Spleen (tissue), 11 donors: ENCODE measurements around the gene RAB3B. TPM values are rescaled to one million over a fixed set of nuclear protein-coding genes. Genes with fewer than 3 reads are reported as not detected.

Experiments
- DNase-seq: peaks from one replicate; pipeline ENCODE4 v3.0.0-alpha.2; 2020
- H3K27ac ChIP-seq, 8 donors: fragments of 200-600 bp; sonication (generic) in 7 of 8; 1 replicate in 4 of 8; 2 replicates in 4 of 8; pipeline versions ENCODE4 v1.5.0 to v1.8.0; 2016 to 2021; ENCODE audit warnings: inconsistent platforms in 4 of 8, mild to moderate bottlenecking in 4 of 8, moderate library complexity in 1 of 8
- H3K27me3 ChIP-seq, 7 donors: fragments of 200-600 bp; sonication (generic) in 6 of 7; replicated peaks in 1 of 7; 1 replicate in 4 of 7; 2 replicates in 3 of 7; pipeline versions ENCODE4 v1.5.0 to v1.8.0; 2016 to 2021; ENCODE audit warnings: inconsistent platforms in 3 of 7, mild to moderate bottlenecking in 1 of 7
- H3K36me3 ChIP-seq, 6 donors: fragments of 200-600 bp; sonication (generic) in 5 of 6; 1 replicate in 4 of 6; 2 replicates in 2 of 6; pipeline versions ENCODE4 v1.5.0 to v1.8.0; 2016 to 2021; ENCODE audit warnings: inconsistent platforms in 2 of 6
- H3K4me1 ChIP-seq, 6 donors: fragments of 200-600 bp; sonication (generic) in 5 of 6; 1 replicate in 3 of 6; 2 replicates in 3 of 6; pipeline versions ENCODE4 v1.5.0 to v1.8.0; 2016 to 2021; ENCODE audit warnings: inconsistent platforms in 3 of 6
- H3K4me3 ChIP-seq, 8 donors: fragments of 200-600 bp; sonication (generic) in 7 of 8; 1 replicate in 4 of 8; 2 replicates in 4 of 8; pipeline versions ENCODE4 v1.5.0 to v1.8.0; 2016 to 2021; ENCODE audit warnings: inconsistent platforms in 4 of 8, mild to moderate bottlenecking in 4 of 8, moderate library complexity in 2 of 8
- H3K9me3 ChIP-seq, 8 donors: fragments of 200-600 bp; sonication (generic) in 7 of 8; 1 replicate in 4 of 8; 2 replicates in 4 of 8; pipeline versions ENCODE4 v1.5.0 to v1.8.0; 2016 to 2021; ENCODE audit warnings: inconsistent platforms in 4 of 8
- POLR2A ChIP-seq, 3 donors: fragments of 450-650 bp; IDR thresholded peaks; one replicate each; pipeline ENCODE4 v1.5.1; 2017; ENCODE audit warnings: antibody characterized with exemption in 3 of 3, mild to moderate bottlenecking in 1 of 3
- POLR2AphosphoS5 ChIP-seq, 3 donors: sonication (generic); formaldehyde crosslinking; IDR thresholded peaks; one replicate each; pipeline ENCODE4 v1.5.1; 2017; ENCODE audit warnings: antibody characterized with exemption in 3 of 3
- WGBS, 5 donors: extraction: QIAGEN DNeasy Blood & Tissue Kit in 3 of 5; methylation state at CpG; one replicate each; pipeline versions ENCODE4 v1.1.5 to v1.1.7; 2013 to 2018; 5-methylcytosine and 5-hydroxymethylcytosine counted together
- intact Hi-C: fragments of 100-400 bp; cut with DNase I; formaldehyde crosslinking; loops from one replicate; pipeline ENCODE4 v1.15.0; 2023; ENCODE audit warnings: low total_unique reads
- polyA plus RNA-seq, 3 donors: library from polyadenylated mRNA; stranded (reverse); fragments of 200-250 nt; gene quantifications; one replicate each; pipeline ENCODE4 v1.2.1, GENCODE V29; 2013
- total RNA-seq, 7 donors: library from RNA; depleted of rRNA in 3 of 7; stranded (reverse); fragments of >200 nt in 3 of 7; fragmentation: NEBNext Ultra II Directional in 4 of 7; extraction: Animal tissue kit (Norgen Biotek cat#: 25700) in 4 of 7; gene quantifications; one replicate each; pipeline versions ENCODE4 v1.1.0 to v1.2.1, GENCODE V29; 2016 to 2021
- TF ChIP-seq, protein P1 (sequence below), 11 experiments: fragments of 200-600 bp in 7 of 11; fragments of 450-650 bp in 4 of 11; sonication (generic) in 4 of 11; IDR thresholded peaks in 8 of 11; conservative IDR thresholded peaks in 3 of 11; 1 replicate in 7 of 11; 2 replicates in 4 of 11; pipeline versions ENCODE4 v1.4.0 to v1.8.0; 2016 to 2021; ENCODE audit warnings: antibody characterized with exemption in 11 of 11, inconsistent platforms in 4 of 11, mild to moderate bottlenecking in 1 of 11
- donor health status: healthy with polysubstance abuse.
- donor health status: DM: no; HTN: no; CAD: no; lungs with moderate emphysema.
- donor health status: DM: no; HTN: no; CAD: no.
- donor health status: Bipolar disorder and iron deficiency.
- donor health status: healthy.
- donor health status: DM: no; HTN: no; CAD: no.
- donor health status: DM: yes; HTN: yes; CAD: no.

The RAB3B gene
- total and polyA plus RNA-seq, 10 donors: 0.02 to 0.32 (median 0.13) TPM; not detected in 2

DNA sequence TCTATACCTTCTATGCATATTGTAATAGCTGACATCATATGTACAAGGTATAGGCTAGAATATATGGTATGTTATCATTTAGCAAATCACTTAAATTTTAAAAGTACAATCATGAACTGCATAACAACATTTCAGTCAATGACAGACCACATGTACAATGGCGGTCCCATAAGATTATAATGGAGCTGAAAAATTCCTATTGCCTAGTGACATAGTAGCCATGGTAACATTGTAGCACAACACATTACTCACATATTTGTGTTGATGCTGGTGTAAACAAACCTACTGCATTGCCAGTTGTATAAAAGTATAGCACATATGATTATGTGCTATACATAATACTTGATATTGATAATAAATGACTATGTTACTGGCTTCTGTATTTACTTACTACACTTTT is 8.9 kb downstream of the RAB3B start:
- H3K9me3 ChIP-seq: no peaks in the 10 kb centered on the region
- no peaks in the 10 kb centered on the region for H3K27me3 ChIP-seq
- DNase-seq: no peak
- TF ChIP-seq, protein P1, sequence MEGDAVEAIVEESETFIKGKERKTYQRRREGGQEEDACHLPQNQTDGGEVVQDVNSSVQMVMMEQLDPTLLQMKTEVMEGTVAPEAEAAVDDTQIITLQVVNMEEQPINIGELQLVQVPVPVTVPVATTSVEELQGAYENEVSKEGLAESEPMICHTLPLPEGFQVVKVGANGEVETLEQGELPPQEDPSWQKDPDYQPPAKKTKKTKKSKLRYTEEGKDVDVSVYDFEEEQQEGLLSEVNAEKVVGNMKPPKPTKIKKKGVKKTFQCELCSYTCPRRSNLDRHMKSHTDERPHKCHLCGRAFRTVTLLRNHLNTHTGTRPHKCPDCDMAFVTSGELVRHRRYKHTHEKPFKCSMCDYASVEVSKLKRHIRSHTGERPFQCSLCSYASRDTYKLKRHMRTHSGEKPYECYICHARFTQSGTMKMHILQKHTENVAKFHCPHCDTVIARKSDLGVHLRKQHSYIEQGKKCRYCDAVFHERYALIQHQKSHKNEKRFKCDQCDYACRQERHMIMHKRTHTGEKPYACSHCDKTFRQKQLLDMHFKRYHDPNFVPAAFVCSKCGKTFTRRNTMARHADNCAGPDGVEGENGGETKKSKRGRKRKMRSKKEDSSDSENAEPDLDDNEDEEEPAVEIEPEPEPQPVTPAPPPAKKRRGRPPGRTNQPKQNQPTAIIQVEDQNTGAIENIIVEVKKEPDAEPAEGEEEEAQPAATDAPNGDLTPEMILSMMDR (IDR thresholded peaks at IDR 0.05 in 8 of 11, conservative IDR thresholded peaks at IDR 0.05 in 3 of 11): no peak
- TF ChIP-seq POLR2AphosphoS5 (IDR thresholded peaks at IDR 0.05) (no peak), POLR2A (IDR thresholded peaks at IDR 0.05) (no peak)
- intact Hi-C loops: no loop called here
- H3K27ac ChIP-seq: no peak overlapping the region
- H3K4me3 ChIP-seq: no peak overlapping the region
- WGBS, 5 donors: 86 to 98% (median 93%) methylated on average over 1 of the region's 1 CpG
- no peaks in the 10 kb centered on the region for H3K4me1 ChIP-seq
- no peaks in the 10 kb centered on the region for H3K36me3 ChIP-seq

DNA sequence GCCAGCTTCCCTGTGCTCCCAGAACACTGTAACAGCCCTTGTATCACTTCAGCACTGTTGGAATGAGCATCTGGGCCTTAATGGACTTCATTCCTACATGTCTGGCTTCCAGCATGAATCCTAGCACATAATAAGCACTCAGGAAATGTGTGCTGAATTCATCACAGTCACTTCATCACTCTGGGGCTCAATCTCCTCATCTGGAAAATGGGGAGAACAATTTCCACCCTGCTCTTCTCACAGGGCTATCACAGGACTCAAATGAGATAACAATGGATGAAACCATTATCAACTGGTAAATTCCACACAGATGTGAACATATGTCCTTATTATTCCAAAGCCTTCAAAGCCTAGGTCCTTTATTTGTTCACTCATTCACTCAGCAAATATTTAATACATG is 12.4 kb downstream of the RAB3B start:
- intact Hi-C loops: no loop called here
- H3K27ac ChIP-seq: no peak overlapping the region
- TF ChIP-seq POLR2A (IDR thresholded peaks at IDR 0.05) (no peak), POLR2AphosphoS5 (IDR thresholded peaks at IDR 0.05) (no peak)
- TF ChIP-seq, protein P1 (IDR thresholded peaks at IDR 0.05 in 8 of 11, conservative IDR thresholded peaks at IDR 0.05 in 3 of 11): no peak

DNA sequence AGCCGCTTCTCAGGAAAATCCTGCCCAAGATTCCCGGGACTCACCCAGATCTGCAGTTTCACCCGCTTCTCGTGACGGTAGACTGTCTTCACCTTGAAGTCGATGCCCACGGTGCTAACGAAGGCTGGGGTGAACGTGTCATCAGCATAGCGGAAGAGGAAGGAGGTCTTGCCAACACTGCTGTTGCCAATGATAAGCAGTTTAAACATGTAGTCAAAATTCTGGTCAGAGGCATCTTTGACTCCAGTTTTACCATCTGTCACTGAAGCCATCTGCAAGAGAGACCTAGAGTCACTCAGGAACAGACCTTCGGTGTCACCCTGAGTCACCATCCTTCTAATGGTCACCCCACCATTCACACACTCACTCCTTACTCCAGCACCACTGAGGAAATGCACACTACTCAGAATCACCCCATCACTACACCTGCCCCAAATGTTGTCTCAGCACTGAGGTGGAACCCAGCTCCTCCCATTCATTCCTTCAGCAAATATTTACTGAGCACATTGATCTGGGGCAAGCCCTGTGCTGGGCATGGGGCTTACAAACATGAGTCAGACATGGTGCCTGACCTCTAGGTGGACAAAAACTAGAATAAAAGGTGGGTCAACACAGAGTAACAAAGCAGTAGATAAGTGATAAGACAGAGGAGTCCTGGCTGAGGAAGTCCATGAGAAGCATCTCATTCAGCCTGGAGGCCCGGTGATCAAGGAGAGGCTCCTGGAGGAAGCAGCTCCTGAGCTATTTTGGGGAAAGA is 13.5 kb downstream of the RAB3B start:
- intact Hi-C loops: no loop called here
- H3K27ac ChIP-seq: no peak overlapping the region
- TF ChIP-seq, protein P1 (IDR thresholded peaks at IDR 0.05 in 8 of 11, conservative IDR thresholded peaks at IDR 0.05 in 3 of 11): no peak
- TF ChIP-seq POLR2A (IDR thresholded peaks at IDR 0.05): no peak
- TF ChIP-seq POLR2AphosphoS5 (IDR thresholded peaks at IDR 0.05): no peak
- H3K4me1 ChIP-seq: no peaks in the 10 kb centered on the region
- no peaks in the 10 kb centered on the region for H3K27me3 ChIP-seq
- no peak overlapping the region for H3K4me3 ChIP-seq
- H3K9me3 ChIP-seq: no peaks in the 10 kb centered on the region
- no peak for DNase-seq
- WGBS, 5 donors: 83 to 91% (median 87%) methylated on average over 11 to 12 of the region's 12 CpGs
- no peaks in the 10 kb centered on the region for H3K36me3 ChIP-seq

More for the DNA sequence above, 12.4 kb downstream of the RAB3B start:
- H3K4me1 ChIP-seq: no peaks in the 10 kb centered on the region
- H3K4me3 ChIP-seq: no peak overlapping the region
- H3K36me3 ChIP-seq: no peaks in the 10 kb centered on the region
- H3K27me3 ChIP-seq: no peaks in the 10 kb centered on the region
- DNase-seq: no peak
- no peaks in the 10 kb centered on the region for H3K9me3 ChIP-seq

DNA sequence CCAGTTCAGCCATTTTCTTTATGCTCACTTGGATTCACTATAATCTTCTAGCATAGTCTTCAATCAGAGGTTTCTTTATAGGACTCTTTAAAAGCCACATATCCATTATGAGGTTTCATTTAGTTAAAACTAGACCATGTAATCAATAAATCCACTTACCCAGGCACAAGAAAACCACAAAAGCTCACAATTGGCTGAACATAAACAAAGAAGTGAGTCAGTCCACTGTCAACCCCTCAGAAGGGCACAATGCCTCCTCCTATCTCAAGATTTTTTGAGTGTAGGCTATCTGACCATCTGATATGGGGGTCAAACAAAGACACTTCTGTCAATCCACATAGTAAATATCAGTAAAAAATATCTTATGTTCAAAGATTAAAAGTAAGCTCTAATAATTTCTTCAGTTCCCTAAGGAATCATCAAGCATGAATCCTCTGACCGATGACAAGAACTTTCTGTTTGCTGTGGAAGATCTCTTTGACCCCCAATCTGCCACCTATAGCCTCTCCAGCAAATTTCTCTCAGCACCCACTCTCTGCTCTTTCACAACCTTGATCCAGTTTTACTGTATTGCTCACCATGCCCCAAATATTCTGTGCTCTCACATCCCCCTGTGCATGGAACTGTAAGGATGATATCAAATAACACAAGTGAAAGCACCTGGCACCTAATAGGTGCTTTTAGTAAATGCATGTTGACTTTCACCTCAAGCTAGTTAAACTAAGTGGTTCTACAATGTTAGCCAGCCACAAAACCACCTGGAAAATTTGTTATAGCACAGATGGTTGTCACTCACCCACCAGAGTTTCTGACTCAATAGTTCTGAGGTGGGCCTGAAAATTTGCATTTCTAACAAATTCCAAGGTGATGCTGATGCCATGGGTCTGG is 16.7 kb downstream of the RAB3B start:
- H3K27me3 ChIP-seq: no peaks in the 10 kb centered on the region
- H3K4me1 ChIP-seq: no peaks in the 10 kb centered on the region
- H3K9me3 ChIP-seq: no peaks in the 10 kb centered on the region
- H3K4me3 ChIP-seq: no peak overlapping the region
- no peak for DNase-seq
- WGBS, 5 donors: 81 to 87% (median 84%) methylated on average over 1 of the region's 1 CpG
- H3K27ac ChIP-seq: no peak overlapping the region
- H3K36me3 ChIP-seq: no peaks in the 10 kb centered on the region
- intact Hi-C loops: no loop called here
- TF ChIP-seq, protein P1 (IDR thresholded peaks at IDR 0.05 in 8 of 11, conservative IDR thresholded peaks at IDR 0.05 in 3 of 11): no peak
- TF ChIP-seq POLR2AphosphoS5 (IDR thresholded peaks at IDR 0.05): no peak
- no peak for TF ChIP-seq POLR2A (IDR thresholded peaks at IDR 0.05)
